Measurements from ENCODE around the gene SYCP2.

SYCP2 gene

DNA sequence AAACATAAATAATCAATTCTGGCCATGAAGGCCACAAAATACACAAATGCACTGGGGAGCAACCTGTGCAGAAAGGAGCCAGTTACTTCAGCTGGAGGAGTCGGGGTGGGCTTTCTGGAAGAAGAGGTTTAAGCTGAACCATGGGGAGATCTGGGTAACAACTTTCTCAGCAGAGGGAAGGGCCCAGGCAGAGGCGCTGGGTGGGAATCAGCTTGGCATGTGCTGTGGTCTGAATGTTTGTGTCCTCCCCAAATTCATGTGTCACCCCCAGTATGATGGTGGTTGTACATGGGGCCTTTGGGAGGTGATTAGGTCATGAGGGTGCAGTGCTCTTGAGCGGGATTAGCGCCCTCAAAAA, 107.9 kb downstream of the SYCP2 start:
- no peak for DNase-seq (ENCODE audit: low read depth)
- no peak overlapping the region for H3K4me3 ChIP-seq (ENCODE audit: control insufficient read depth, low read depth, low read length)
- TF ChIP-seq, protein P1, sequence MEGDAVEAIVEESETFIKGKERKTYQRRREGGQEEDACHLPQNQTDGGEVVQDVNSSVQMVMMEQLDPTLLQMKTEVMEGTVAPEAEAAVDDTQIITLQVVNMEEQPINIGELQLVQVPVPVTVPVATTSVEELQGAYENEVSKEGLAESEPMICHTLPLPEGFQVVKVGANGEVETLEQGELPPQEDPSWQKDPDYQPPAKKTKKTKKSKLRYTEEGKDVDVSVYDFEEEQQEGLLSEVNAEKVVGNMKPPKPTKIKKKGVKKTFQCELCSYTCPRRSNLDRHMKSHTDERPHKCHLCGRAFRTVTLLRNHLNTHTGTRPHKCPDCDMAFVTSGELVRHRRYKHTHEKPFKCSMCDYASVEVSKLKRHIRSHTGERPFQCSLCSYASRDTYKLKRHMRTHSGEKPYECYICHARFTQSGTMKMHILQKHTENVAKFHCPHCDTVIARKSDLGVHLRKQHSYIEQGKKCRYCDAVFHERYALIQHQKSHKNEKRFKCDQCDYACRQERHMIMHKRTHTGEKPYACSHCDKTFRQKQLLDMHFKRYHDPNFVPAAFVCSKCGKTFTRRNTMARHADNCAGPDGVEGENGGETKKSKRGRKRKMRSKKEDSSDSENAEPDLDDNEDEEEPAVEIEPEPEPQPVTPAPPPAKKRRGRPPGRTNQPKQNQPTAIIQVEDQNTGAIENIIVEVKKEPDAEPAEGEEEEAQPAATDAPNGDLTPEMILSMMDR (conservative IDR thresholded peaks at IDR 0.05; ENCODE audit: control insufficient read depth, insufficient read depth, low read depth, low read length), result no peak

DNA sequence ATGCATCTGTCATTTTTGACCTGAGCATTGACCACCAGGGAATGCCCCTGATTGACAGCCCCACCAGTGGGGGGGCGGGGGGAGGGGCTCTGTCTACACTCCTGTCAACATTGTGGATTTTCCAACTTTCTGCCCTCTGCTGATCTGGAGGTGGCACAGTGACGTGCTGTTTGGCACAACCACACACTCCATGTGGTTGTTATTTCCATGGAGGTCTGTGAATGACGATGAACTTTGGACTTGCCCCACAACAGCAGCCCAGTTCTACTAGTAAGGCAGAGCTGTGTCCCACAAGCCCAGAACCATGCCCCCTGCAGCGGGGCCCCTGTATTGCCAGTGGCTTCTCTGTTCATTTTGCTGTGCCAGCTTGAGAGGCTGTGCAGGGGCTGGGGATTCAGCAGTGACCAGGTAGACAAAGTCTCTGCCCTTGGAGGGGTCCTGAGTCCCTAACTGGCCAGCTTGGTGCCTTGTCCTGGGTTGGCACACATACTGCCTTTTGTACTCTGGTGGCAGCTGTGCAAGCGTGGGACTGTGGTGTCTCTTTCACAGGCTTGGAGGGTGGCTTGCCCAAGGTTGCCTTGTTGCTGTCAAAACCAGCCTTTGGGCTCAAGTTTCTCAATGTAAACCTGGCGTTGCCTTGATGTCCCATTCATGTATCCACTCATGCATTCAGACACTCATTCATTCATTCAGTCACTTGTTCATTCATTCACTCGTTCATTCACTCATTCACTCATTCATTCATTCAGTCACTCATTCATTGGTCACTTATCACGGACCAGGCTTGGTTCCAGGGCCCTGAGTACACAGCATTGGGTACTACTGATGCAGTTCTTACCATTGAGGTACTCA, 108.5 kb downstream of the SYCP2 start:
- H3K4me3 ChIP-seq (ENCODE audit: control insufficient read depth, low read depth, low read length), result no peak overlapping the region
- TF ChIP-seq, protein P1 (conservative IDR thresholded peaks at IDR 0.05; ENCODE audit: control insufficient read depth, insufficient read depth, low read depth, low read length), result no peak
- DNase-seq (ENCODE audit: low read depth), result no peak

DNA sequence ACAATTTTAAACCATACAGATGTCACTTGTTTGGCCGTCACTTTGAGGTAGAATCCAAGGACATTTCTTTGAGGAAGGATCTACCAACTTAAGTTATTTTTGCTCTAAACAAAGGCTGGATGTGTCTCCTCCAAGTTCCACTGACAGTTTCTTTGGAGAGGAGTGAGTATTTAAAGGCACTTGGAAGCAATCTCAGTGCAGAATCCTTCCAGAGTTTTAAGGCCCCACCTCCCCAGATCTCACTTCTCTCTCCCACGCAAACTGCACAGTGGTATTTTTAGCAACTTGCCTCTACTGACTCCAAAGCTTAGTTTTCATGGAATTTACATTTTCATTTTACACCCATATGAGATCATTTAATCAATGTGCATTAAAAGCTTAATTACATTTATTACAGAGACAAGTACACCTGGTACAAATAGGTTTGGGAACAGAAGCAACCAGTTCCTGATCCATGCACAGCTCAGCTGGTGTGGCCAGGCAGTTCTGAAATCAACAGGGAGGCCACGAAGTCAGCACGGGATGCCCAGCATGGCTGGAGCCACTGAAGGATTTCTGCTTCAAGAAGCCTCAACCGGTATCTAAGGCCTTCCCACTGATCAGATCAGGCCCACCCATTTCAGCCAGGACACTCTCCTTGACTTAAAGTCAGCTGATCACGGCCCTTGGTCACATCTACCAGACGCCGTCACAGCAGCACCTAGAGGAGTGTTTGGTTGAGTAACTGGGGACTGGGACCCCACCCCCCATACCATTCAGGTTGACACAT, 109.8 kb downstream of the SYCP2 start:
- no peak overlapping the region for H3K4me3 ChIP-seq (ENCODE audit: control insufficient read depth, low read depth, low read length)
- DNase-seq (ENCODE audit: low read depth), result no peak
- TF ChIP-seq, protein P1 (conservative IDR thresholded peaks at IDR 0.05; ENCODE audit: control insufficient read depth, insufficient read depth, low read depth, low read length), result no peak

DNA sequence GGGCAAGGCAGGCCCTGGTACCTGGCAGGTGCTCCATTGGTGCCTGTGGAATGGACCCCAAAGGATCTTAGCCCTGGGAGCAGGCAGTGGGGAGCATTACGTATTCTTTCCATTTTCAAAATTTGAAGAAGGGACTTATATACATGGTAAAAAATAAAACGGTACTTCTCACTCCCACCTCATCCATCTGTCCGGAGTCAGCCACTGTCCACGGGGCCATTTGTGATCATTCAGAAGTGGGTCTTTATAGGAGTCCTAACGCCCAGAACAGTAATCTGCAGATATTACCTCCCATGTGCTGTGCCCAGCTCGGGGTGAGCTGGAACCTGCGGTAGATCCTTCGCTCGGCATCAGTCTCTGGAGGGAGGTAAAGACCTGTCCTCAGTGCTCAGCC, 110.4 kb downstream of the SYCP2 start:
- no peak for DNase-seq (ENCODE audit: low read depth)
- TF ChIP-seq, protein P1 (conservative IDR thresholded peaks at IDR 0.05; ENCODE audit: control insufficient read depth, insufficient read depth, low read depth, low read length), result no peak
- H3K4me3 ChIP-seq (ENCODE audit: control insufficient read depth, low read depth, low read length), result no peak overlapping the region

DNA sequence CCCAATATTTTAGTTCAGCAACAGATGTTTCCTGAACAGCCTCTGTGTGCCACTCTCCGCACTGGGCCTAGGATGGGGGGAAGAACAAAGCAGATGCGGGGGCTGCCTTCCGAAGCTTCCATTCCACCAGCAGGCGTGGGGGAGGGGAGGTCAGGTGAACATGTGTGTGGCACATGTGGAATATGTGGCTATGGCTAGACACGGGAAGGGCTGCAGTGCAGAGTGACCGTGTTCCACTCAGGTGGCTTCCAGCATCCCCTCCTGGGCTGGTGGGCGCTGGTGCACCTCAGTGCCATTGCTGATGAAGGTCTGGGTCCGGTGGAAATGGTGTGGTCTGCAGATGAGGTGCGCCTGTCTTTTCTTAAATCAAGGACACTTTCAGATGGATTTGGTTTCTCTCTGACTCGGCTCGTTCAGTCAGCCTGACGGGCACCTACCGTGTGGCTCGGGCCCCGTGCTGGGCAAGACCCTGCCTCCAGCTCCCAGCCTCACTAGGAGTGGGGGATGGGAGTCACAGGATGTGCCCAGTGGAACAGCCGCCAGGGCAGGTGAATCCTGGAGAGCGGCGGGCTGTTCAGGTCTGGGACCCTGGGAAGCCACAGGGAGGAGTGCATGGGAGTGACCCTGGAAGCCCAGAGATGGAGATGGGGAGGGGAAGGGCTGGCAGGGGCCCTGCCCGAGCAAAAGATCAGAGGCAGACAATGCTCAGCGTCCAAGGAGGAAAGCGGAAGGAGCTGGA, 111.0 kb downstream of the SYCP2 start:
- TF ChIP-seq, protein P1 (conservative IDR thresholded peaks at IDR 0.05; ENCODE audit: control insufficient read depth, insufficient read depth, low read depth, low read length), result no peak
- DNase-seq (ENCODE audit: low read depth), result no peak

DNA sequence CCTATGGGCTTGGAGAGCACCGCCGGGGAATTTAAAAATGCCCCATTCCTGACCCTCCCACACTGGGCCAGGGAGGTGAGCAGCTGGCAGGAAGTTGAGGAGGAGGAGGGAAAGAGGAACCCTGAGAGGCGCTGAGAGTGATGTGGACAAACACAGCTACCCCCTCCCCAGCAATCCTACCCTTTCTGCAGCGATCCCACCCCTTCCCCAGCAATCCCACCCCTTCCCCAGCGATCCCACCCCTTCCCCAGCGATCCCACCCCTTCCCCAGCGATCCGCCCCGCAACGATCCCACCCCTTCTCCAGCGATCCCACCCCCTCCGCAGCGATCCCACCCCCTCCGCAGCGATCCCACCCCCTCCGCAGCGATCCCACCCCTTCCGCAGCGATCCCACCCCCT, 111.6 kb downstream of the SYCP2 start:
- no peak overlapping the region for H3K4me3 ChIP-seq (ENCODE audit: control insufficient read depth, low read depth, low read length)
- DNase-seq (ENCODE audit: low read depth), result no peak
- TF ChIP-seq, protein P1 (conservative IDR thresholded peaks at IDR 0.05; ENCODE audit: control insufficient read depth, insufficient read depth, low read depth, low read length), result no peak

More for the DNA sequence above, 111.0 kb downstream of the SYCP2 start:
- H3K4me3 ChIP-seq (ENCODE audit: control insufficient read depth, low read depth, low read length), result no peak overlapping the region
